Suppressor macrophage treated with lipopolysaccharide for 1 hour (primary cell): ENCODE data around the gene PRELP.
"Not testable (repeated sequence)": the region's sequence is repeated elsewhere in the genome, so short reads cannot be mapped to it uniquely, and the experiment has no call there.

ENCODE experiments used
- DNase-seq, 3 donors: peaks; one replicate each; pipeline ENCODE4 v3.0.0-alpha.2; 2020 to 2022

Gene PRELP

GRCh38 chr1:203454986-203455471, 20.6 kb upstream of the PRELP start:
- no peak for DNase-seq

GRCh38 chr1:203455706-203456105, 19.9 kb upstream of the PRELP start:
- DNase-seq: no peak

GRCh38 chr1:203456577-203456976, 19.0 kb upstream of the PRELP start:
- DNase-seq: no peak

GRCh38 chr1:203458078-203458477, 17.5 kb upstream of the PRELP start:
- no peak for DNase-seq

GRCh38 chr1:203459671-203460201, 15.9 kb upstream of the PRELP start:
- no peak for DNase-seq

GRCh38 chr1:203461717-203462116, 13.9 kb upstream of the PRELP start:
- DNase-seq: no peak

- DNase-seq: no peak
Observed at GRCh38 chr1:203462143-203462542, 13.5 kb upstream of the PRELP start.

GRCh38 chr1:203462878-203463277, 12.7 kb upstream of the PRELP start:
- DNase-seq: no peak

- no peak for DNase-seq
Observed at GRCh38 chr1:203463469-203464062, 12.0 kb upstream of the PRELP start.

GRCh38 chr1:203464226-203464625, 11.4 kb upstream of the PRELP start:
- no peak for DNase-seq

- no peak for DNase-seq
Observed at GRCh38 chr1:203464743-203465142, 10.9 kb upstream of the PRELP start.

- DNase-seq: no peak
Observed at GRCh38 chr1:203465146-203465798, 10.3 kb upstream of the PRELP start.

- DNase-seq: no peak
Observed at GRCh38 chr1:203465948-203466347, 9.7 kb upstream of the PRELP start.

GRCh38 chr1:203466906-203467549, 8.6 kb upstream of the PRELP start:
- not testable (repeated sequence) for DNase-seq

GRCh38 chr1:203467550-203467921, 8.1 kb upstream of the PRELP start:
- no peak for DNase-seq

GRCh38 chr1:203468326-203468725, 7.3 kb upstream of the PRELP start:
- DNase-seq: no peak

GRCh38 chr1:203470240-203470639, 5.4 kb upstream of the PRELP start:
- no peak for DNase-seq

GRCh38 chr1:203471841-203472240, 3.8 kb upstream of the PRELP start:
- DNase-seq: no peak

GRCh38 chr1:203473281-203473680, 2.3 kb upstream of the PRELP start:
- no peak for DNase-seq

GRCh38 chr1:203473781-203474305, 1.8 kb upstream of the PRELP start:
- DNase-seq: no peak

- DNase-seq: no peak
Observed at GRCh38 chr1:203476216-203476814, 709 bp downstream of the PRELP start.

GRCh38 chr1:203477748-203478147, 2.1 kb downstream of the PRELP start:
- peak in 2 of 3 donors; percentile 10 to 13 for DNase-seq

GRCh38 chr1:203478231-203478630, 2.6 kb downstream of the PRELP start:
- no peak for DNase-seq
